ENCODE results near the gene HACE1.

DNA sequence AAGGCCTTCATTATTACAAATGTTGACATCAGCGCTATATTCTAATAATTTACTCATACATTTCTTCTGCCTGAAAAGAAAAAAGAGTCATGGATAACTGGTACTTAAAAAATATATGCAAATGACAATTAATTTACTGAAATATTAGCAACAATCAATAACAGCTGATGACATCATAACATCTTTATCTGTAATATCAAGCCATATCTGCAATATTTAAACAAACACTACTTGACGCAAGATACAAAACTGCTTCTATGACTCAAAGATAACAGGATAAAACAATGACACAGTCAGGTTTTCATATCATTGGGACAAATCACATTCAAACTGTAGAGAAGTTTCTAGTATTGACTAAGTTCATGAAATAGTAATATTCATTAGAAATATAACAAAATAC is 16.5 kb downstream of the HACE1 start:
- TF ChIP-seq CTCF (IDR thresholded peaks at IDR 0.05; ENCODE audit: low read depth, low read length), result no peak
- no peak for TF ChIP-seq POLR2A (IDR thresholded peaks at IDR 0.05; ENCODE audit: extremely low read depth, insufficient read length)

Data from NB4 (cell line).